HEK293 (cell line): ENCODE results near the gene SPIB.

Experiments used
- CTCF ChIA-PET: fragments of 350-600 bp; formaldehyde crosslinking; extraction: SDS; loops from one replicate; lab custom pipeline; 2021; ENCODE audit warnings: antibody characterized with exemption; lab: Yijun Ruan, JAX
- POLR2A ChIA-PET: fragments of 300-600 bp; formaldehyde crosslinking; extraction: SDS; loops from one replicate; lab custom pipeline; 2020; ENCODE audit warnings: antibody characterized with exemption, inconsistent platforms; lab: Yijun Ruan, JAX
- H3K27ac ChIP-seq: fragments of 200-500 bp; sonication (Bioruptor generic); 2 replicates; pipeline ENCODE4 v1.5.1; 2014; ENCODE audit warnings: low read depth, low read length, control low read depth, inconsistent platforms; ENCODE audit errors: extremely low read depth
- H3K36me3 ChIP-seq, 2 experiments: fragments of 200-500 bp in 1 of 2; sonication (Bioruptor generic) in 1 of 2; 1 replicate in 1 of 2; 2 replicates in 1 of 2; pipeline ENCODE4 v1.5.1; 2014 to 2017; ENCODE audit warnings: inconsistent platforms in 2 of 2, low read length in 2 of 2; ENCODE audit not compliant: control insufficient read depth in 2 of 2, insufficient read depth in 1 of 2
- H3K4me1 ChIP-seq: fragments of 200-500 bp; sonication (Bioruptor generic); 2 replicates; pipeline ENCODE4 v1.5.1; 2014; ENCODE audit warnings: mild to moderate bottlenecking, low read length, inconsistent platforms; ENCODE audit not compliant: control insufficient read depth, insufficient read depth
- H3K4me3 ChIP-seq: 2 replicates; pipeline ENCODE4 v1.5.1; 2011; ENCODE audit warnings: low read depth, mild to moderate bottlenecking, control low read depth, low read length, moderate library complexity
- H3K9me3 ChIP-seq: fragments of 200-500 bp; sonication (Bioruptor generic); 2 replicates; pipeline ENCODE4 v1.5.1; 2014; ENCODE audit warnings: low read depth, low read length, inconsistent platforms; ENCODE audit not compliant: control insufficient read depth, insufficient read depth
- BCL11B ChIP-seq: fragments of 450-650 bp; formaldehyde crosslinking; IDR thresholded peaks from 2 replicates; pipeline ENCODE4 v1.5.1; 2016; ENCODE audit warnings: low read depth, missing biosample characterization, missing genetic modification characterization
- GLI4 ChIP-seq: fragments of 450-650 bp; formaldehyde crosslinking; IDR thresholded peaks from 2 replicates; pipeline ENCODE4 v1.5.1; 2016; ENCODE audit warnings: missing biosample characterization, missing genetic modification characterization
- GLIS1 ChIP-seq: fragments of 450-650 bp; formaldehyde crosslinking; IDR thresholded peaks from 2 replicates; pipeline ENCODE4 v1.5.1; 2016; ENCODE audit warnings: missing biosample characterization, missing genetic modification characterization
- INSM2 ChIP-seq: fragments of 450-650 bp; formaldehyde crosslinking; IDR thresholded peaks from 2 replicates; pipeline ENCODE4 v1.5.1; 2016; ENCODE audit warnings: missing biosample characterization, missing genetic modification characterization
- KLF1 ChIP-seq: fragments of 450-650 bp; formaldehyde crosslinking; IDR thresholded peaks from 2 replicates; pipeline ENCODE4 v1.5.1; 2016; ENCODE audit warnings: missing biosample characterization, missing genetic modification characterization
- MEIS1 ChIP-seq: sonication (generic); formaldehyde crosslinking; IDR thresholded peaks from 2 replicates; pipeline ENCODE4 v1.8.1; 2022; ENCODE audit warnings: missing genetic modification reagents, mild to moderate bottlenecking, borderline replicate concordance
- ZNF280D ChIP-seq: fragments of 450-650 bp; formaldehyde crosslinking; IDR thresholded peaks from 2 replicates; pipeline ENCODE4 v1.5.1; 2016; ENCODE audit warnings: missing biosample characterization, missing genetic modification characterization
- ZNF521 ChIP-seq: fragments of 450-650 bp; formaldehyde crosslinking; IDR thresholded peaks from 2 replicates; pipeline ENCODE4 v1.5.1; 2017; ENCODE audit warnings: missing biosample characterization, mild to moderate bottlenecking, missing genetic modification characterization
- ZNF530 ChIP-seq: fragments of 450-650 bp; formaldehyde crosslinking; IDR thresholded peaks from 2 replicates; pipeline ENCODE4 v1.5.1; 2016; ENCODE audit warnings: low read depth, missing biosample characterization, missing genetic modification characterization
- ZNF555 ChIP-seq: fragments of 450-650 bp; formaldehyde crosslinking; conservative IDR thresholded peaks from 2 replicates; pipeline ENCODE4 v1.5.1; 2017; ENCODE audit warnings: missing biosample characterization, mild to moderate bottlenecking, missing genetic modification characterization, inconsistent platforms
- ZNF561 ChIP-seq: fragments of 450-650 bp; IDR thresholded peaks from 2 replicates; pipeline ENCODE4 v1.5.1; 2018; ENCODE audit warnings: missing biosample characterization, missing genetic modification characterization, borderline replicate concordance
- ZNF621 ChIP-seq: fragments of 450-650 bp; formaldehyde crosslinking; IDR thresholded peaks from 2 replicates; pipeline ENCODE4 v1.5.1; 2017; ENCODE audit warnings: missing biosample characterization, missing genetic modification characterization
- ZNF629 ChIP-seq: fragments of 450-650 bp; formaldehyde crosslinking; IDR thresholded peaks from 2 replicates; pipeline ENCODE4 v1.5.1; 2017; ENCODE audit warnings: missing biosample characterization, missing genetic modification characterization
- ZNF785 ChIP-seq: fragments of 450-650 bp; formaldehyde crosslinking; IDR thresholded peaks from 2 replicates; pipeline ENCODE4 v1.5.1; 2016; ENCODE audit warnings: missing biosample characterization, missing genetic modification characterization
- ZNF792 ChIP-seq: fragments of 450-650 bp; formaldehyde crosslinking; IDR thresholded peaks from 2 replicates; pipeline ENCODE4 v1.5.1; 2016; ENCODE audit warnings: missing biosample characterization, missing genetic modification characterization
- ZNF830 ChIP-seq: fragments of 450-650 bp; IDR thresholded peaks from 2 replicates; pipeline ENCODE4 v1.5.0; 2018; ENCODE audit warnings: missing biosample characterization, missing genetic modification characterization, low read depth, mild to moderate bottlenecking, moderate library complexity
- ZSCAN23 ChIP-seq: fragments of 450-650 bp; formaldehyde crosslinking; IDR thresholded peaks from 2 replicates; pipeline ENCODE4 v1.5.1; 2016; ENCODE audit warnings: missing biosample characterization, missing genetic modification characterization

Gene SPIB

GRCh38 chr19:50393589-50393988 lies 25.1 kb upstream of the SPIB start:
- Histone ChIP-seq H3K4me1 (no peaks in the 10 kb centered on the region), H3K4me3 (no peak overlapping the region), H3K27ac (no peak overlapping the region), H3K36me3 (peaks cover 34 to 43% of the 10 kb centered on the region in 2 experiments)
- CTCF ChIA-PET = interaction anchor here (0.6 to 1.2 kb wide), 2 partner anchors 67 to 146 kb away, joined by 6 read pairs; no protein-coding TSS in a partner anchor
- TF ChIP-seq ZNF555 (tag by site-specific recombination) (no peak), ZNF629 (no peak), ZNF521 (tag by site-specific recombination) (no peak), INSM2 (no peak), ZNF621 (tag by site-specific recombination) (no peak), GLIS1 (tag by site-specific recombination) (no peak), ZSCAN23 (tag by site-specific recombination) (no peak), ZNF280D (tag by site-specific recombination) (no peak), GLI4 (no peak), ZNF530 (tag by site-specific recombination) (no peak), ZNF785 (no peak), ZNF792 (tag by site-specific recombination) (no peak)
- TF ChIP-seq, all 188 proteins: peak for 0
- POLR2A ChIA-PET = interaction anchor here (1.2 kb wide), 1 partner anchor 9 kb away, joined by 7 read pairs; the partner anchor contains the start of gene POLD1
- H3K9me3 ChIP-seq = no peaks in the 10 kb centered on the region

GRCh38 chr19:50394017-50394416 lies 24.7 kb upstream of the SPIB start:
- Histone ChIP-seq H3K36me3 (peaks cover 36 to 38% of the 10 kb centered on the region in 2 experiments), H3K4me3 (no peak overlapping the region), H3K9me3 (no peaks in the 10 kb centered on the region), H3K27ac (no peak overlapping the region), H3K4me1 (no peaks in the 10 kb centered on the region)
- TF ChIP-seq KLF1 (tag by site-specific recombination) (peak; percentile 52), ZNF561 (no peak)
- ChIA-PET POLR2A (interaction anchor here (1.2 kb wide), 1 partner anchor 10 kb away, joined by 7 read pairs; the partner anchor contains the start of gene POLD1), CTCF (interaction anchor here (0.6 to 1.2 kb wide), 3 partner anchors 26 to 146 kb away, joined by 3 to 6 read pairs (median 6); no protein-coding TSS in a partner anchor)

GRCh38 chr19:50398675-50399367 lies 19.9 kb upstream of the SPIB start:
- CTCF ChIA-PET = interaction anchor here (0.5 kb wide), 1 partner anchor 62 kb away, joined by 3 read pairs; no protein-coding TSS in a partner anchor
- peaks cover 26 to 45% of the 10 kb centered on the region in 2 experiments for H3K36me3 ChIP-seq
- no peak overlapping the region for H3K27ac ChIP-seq
- no peaks in the 10 kb centered on the region for H3K9me3 ChIP-seq
- no peaks in the 10 kb centered on the region for H3K4me1 ChIP-seq
- H3K4me3 ChIP-seq = no peak overlapping the region
- POLR2A ChIA-PET = interaction anchor here (1.2 kb wide), 1 partner anchor 15 kb away, joined by 3 read pairs; the partner anchor contains the start of gene POLD1
- TF ChIP-seq ZNF830 (tag by site-specific recombination) (no peak), MEIS1 (CRISPR knock-in tag) (no peak), BCL11B (tag by site-specific recombination) (peak; percentile 79)
